M059J (cell line): ENCODE measurements around the gene IL17B. TPM values are rescaled to one million over a fixed set of nuclear protein-coding genes. Genes with fewer than 3 reads are reported as not detected.

Source experiments
- DNase-seq: peaks from one replicate; pipeline ENCODE4 v3.0.0-alpha.2; 2012; ENCODE audit warnings: low read depth
- total RNA-seq: library from RNA; depleted of rRNA; stranded (reverse); fragments of >200 nt; shearing (Covaris generic); gene quantifications from 2 replicates; pipeline ENCODE4 v1.2.3, GENCODE V29; 2014; rRNA removed

IL17B gene
- not detected in 2 replicates for total RNA-seq

GRCh38 chr5:149379177-149379761 lies at the start of gene IL17B:
Gene IL17B (minus strand): TSS chr5:149379292. CDS start chr5:149379225, 67 bp downstream.
- no peak for DNase-seq

GRCh38 chr5:149428032-149428431 lies 48.9 kb upstream of the IL17B start:
- DNase-seq, result no peak

DNA sequence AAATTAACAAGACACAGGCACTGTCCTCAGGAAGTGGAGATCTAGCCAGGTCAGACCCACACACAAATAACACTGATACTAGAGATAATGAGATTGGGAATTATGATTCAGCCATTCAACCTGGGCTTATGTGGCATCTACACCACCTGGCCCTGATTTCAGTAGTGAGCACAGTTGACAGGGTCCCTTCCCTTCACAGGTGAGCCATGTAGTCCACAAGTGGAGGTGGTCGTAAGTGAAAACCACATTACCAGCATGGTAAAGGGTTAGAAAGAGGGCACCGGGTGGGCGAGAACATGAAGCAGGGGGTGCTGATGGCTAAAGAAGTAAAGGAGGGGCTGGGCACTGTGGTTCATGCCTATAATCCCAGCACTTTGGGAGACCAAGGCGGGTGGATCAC lies 48.3 kb upstream of the IL17B start:
- no peak for DNase-seq

GRCh38 chr5:149426931-149427330 lies 47.8 kb upstream of the IL17B start:
- peak; percentile 84 for DNase-seq

- DNase-seq, result no peak
Observed at GRCh38 chr5:149425729-149426128, 46.6 kb upstream of the IL17B start.

- DNase-seq, result no peak
Observed at GRCh38 chr5:149424371-149425315, 45.6 kb upstream of the IL17B start.

DNA sequence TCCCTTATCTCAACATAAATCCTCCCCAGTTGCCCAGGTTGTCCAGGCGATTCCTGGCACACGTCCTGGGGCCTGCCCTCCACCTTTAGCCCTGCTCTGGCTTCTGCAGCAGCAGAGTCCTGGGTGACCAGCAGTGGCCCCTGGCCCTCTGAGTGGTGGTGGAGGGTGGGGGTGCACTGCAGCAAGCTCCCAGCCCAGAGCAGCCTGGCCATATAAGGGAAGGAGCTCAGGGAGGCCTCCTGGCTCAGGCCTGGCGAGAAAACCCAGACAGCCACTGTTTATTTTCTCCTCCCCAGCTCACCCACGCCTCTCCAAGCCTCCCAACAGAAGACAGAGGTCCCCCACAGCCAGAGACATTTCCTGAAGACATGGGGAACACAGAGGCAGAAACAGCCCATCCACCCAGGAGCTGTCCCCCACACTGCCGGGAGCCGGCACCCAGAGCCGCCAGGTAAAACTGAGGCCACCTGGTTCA lies 44.7 kb upstream of the IL17B start:
- no peak for DNase-seq

DNA sequence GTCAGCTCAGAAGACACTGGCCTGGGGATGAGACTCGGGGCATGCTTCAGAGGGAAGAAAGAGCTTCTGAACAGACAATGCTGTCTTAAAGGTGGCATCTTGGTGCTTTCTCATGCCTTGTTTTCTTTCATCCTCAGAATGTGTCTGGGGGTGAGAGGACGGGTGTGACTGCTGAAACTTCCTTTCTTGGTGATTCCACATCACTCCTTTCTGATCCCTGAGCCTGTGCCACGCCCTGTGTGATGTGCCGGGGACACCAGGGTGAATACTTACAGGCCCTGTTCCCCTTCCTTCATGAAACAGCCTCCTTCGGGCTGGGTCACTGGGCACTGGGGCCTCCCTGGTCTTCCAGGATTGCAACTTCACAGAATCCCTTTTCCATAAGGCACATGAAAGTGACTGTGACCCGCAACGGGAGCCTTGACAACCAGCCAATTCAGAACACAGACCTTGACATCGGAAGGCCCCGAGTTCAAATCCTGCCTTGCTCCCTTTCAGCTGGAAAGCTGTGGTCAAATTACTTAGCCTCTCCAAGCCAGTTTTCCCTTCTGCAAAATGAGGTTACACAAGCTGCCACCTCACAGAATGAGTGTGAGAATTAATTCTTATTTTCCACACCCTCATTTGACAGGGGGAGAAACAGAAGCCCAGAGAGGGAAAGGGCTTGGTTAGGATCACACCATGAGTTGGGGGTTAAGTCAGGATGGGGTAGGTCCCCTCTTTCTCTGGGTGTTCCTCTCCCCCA lies 44.1 kb upstream of the IL17B start:
- DNase-seq, result no peak

GRCh38 chr5:149422366-149423048 lies 43.4 kb upstream of the IL17B start:
- DNase-seq, result no peak

DNA sequence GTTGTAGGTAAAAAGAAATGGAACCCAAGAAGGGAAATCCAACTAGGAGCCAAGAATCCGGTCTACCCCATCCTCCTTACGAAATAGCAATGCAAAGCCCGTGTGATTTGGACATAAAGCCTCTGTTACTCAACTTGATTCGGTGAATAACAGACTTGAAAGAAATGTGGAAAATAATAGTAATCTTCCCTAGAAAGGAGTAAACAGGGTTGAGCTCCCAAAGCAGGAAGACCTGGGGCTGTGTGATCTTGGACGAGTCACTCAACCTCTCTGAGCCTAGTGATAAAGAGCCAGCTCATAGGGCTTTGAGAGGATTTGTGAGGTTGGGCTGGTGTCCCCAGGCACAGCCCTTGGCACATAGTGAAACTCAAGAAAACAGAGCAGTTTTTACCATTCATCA lies 42.7 kb upstream of the IL17B start:
- no peak for DNase-seq

DNA sequence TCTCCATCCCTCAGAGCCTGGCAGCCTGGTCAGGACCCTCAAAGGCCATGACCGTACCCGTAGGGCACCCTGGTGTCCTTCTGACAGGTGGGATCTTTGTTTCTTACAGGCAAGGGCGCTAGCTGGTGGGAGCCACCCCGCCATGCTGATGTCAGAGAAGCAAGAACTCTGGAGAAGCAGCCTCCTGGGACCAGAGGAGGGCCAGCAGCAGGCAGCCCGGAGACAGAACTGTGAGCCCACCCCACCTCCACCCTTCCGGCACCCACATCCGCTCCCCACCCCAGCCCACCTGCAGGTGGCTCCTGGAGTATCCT lies 42.2 kb upstream of the IL17B start:
- no peak for DNase-seq

- no peak for DNase-seq
Observed at GRCh38 chr5:149420545-149421371, 41.7 kb upstream of the IL17B start.

DNA sequence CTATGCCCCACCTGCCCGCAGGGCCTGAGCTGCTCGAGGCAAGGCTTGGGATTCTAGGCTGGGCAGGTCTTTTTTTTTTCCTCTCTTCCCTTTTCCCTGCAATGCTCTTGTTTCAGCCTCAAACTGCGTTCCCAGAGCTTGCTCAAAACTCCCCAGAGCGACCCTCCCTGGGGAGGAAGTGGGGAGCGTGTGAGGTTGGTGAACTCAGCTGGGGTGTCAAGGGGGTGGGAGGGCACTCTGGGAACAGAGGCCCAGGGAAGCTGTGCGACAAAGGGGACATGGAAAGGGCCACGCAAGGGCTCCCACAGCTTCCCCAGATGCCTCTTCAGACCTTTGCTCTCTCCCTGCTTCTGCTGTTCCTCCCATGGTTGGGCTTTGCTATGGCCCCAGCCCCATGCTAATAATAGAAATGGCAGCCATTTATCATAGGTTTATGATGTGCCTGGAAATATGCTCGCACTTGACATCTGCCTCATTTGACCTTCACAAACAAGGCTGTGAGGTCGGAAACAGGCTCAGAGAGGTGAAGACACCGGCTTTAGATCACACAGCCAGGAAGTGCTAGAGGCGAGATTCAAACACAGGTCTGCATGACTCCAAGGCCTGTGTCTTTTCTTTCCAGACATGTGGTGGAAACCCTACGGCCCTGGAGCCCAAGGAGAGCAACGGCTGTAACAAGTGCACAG lies 40.9 kb upstream of the IL17B start:
- no peak for DNase-seq

DNA sequence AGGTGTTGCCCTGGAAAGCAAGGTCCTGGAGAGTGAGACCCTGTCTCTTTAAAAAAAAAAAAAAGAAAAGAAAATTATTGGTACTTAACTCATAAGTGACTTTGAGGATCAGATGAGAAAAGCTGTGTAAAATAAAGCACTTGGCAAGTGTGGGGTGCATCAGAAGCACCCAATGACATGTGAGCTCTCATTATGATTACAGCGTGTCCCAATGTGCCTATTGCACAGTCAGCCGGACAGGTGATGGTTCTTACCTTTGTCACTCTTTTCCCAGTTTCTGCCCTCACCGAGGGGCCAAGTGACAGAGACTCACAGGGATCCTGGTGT lies 40.4 kb upstream of the IL17B start:
- DNase-seq, result no peak

DNA sequence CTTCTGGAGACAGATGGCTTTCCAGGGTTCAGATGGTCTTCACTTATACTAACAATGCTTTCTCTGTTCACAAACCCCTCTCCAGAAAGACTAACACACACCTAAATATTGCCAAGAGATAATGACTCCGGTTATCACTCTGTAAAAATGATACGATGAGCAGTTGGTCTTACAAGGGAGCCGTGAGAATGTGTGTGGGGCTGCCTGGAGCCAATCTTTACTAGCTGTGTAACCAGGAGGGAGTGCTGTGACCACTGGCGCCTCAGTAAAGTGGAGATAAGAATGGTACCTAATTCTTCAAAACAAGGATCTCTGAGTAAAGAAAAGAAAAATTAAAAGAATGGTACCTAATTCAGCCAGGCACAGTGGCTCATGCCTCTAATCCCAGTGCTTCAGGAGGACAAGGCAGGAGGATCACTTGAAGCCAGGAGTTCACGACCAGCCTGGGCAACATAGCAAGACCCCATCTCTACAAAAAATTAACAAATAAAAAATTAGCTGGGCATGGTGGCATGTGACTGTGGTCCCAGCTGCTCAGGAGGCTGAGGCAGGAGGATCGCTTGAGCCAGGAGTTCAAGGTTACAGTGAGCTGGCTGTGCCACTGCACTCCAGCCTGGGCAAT lies 39.9 kb upstream of the IL17B start:
- DNase-seq, result no peak

- no peak for DNase-seq
Observed at GRCh38 chr5:149417711-149418368, 38.7 kb upstream of the IL17B start.

GRCh38 chr5:149416987-149417710 lies 38.1 kb upstream of the IL17B start:
- DNase-seq, result no peak

DNA sequence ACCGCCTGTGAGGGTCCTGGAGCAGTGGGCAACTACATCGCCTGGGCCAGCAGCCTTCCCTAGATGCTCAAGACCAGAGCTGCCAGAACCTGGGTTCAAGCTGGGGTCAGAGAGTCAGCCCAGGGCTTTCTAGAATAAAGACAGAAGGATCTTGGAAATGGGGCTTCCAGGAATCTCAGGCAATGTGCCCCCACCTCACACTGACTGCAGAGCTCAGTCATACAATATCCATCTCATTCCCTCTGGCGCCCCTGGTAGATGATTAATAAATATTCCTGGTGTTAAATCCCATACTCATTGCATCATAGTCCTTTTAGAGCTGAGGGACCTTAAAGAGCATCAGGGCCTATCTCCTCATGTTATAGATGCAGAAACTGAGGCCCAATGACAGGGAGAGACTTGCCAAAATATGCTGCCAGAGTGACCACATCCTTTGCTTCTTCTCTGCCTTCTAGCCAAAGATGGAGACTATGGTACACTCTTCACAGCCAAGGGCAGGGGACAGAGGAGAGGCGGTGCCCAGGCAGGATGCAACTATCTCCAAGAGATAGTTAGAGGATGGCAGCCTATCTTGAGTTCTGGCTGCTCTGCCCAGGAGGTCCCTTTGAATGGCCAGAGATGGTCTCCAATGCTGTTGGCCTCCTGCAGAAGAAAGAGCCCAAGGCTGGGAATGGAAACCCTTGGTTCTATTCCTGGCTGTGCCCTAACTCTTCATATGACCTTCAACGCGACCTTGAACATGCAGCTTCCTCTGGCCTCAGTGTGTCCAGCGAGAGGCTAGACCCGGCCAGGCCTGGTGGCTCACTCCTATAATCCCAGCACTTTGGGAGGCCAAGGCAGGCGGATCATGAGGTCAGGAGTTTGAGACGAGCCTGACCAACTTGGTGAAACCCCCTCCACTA lies 36.2 kb upstream of the IL17B start:
- DNase-seq, result no peak
